UCSD-AML1 (cell line): ENCODE results near the gene MTHFD2L.
"Not testable (repeated sequence)": the region's sequence is repeated elsewhere in the genome, so short reads cannot be mapped to it uniquely, and the experiment has no call there.

Source experiments
- DNase-seq: peaks from one replicate; lab custom pipeline; 2025; ENCODE audit not compliant: unreplicated experiment; lab: John Stamatoyannopoulos, UW

MTHFD2L gene

DNA sequence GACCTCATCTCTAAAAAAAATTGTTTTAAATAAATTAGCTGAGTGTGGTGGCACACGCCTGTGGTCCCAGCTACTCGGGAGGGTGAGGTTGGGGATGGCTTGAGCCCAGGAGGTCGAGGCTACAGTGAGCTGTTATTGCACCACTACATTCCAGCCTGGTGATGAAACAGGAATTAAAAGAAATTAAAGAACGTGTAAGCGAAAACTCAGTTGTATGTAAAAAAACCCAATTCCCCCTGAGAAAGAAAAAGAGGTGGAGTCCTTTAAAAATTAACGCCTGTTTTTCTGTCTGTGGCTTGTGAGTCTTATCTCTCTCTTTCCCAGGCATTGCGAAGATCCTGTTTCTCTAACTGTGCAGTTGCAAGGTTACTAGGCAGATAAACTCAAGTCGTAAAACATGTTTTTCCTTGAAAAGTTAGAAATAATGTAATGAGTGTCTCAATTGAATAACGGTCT lies 172.4 kb downstream of the MTHFD2L start:
- no peak for DNase-seq

DNA sequence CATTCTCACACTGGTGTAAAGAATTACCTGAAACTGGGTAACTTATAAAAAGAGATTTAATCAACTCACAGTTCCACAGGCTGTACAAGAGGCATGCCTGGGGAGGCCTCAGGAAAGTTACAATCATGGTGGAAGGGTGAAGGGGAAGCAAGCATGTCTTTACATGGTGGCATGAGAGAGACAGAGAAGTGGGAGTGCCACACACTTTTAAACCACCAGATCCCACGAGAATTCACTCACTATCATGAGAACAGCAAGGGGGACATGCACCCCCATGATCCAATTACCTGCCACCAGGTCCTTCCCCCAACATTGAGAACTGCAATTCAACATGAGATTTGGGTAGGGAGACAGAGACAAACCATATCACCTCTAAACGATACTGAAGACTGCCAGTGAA lies 173.3 kb downstream of the MTHFD2L start:
- DNase-seq, result no peak

DNA sequence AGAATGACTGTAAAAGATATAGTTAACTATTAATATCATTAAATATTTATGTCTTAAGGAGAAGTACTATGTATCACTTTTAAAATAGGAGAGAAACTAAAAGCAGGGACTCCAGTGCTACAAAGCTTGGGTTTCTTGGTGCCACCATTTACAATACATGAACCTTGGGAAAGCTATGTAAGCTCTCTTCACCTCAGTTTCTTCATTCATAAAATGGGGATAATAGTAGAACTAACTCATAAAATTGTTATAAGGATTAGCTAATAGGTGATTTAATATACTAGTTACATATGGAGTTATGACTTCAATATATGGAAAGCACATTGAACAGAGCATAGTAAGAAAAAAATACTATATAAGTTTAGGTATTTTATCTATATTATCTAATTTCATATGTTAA lies 174.0 kb downstream of the MTHFD2L start:
- no peak for DNase-seq

DNA sequence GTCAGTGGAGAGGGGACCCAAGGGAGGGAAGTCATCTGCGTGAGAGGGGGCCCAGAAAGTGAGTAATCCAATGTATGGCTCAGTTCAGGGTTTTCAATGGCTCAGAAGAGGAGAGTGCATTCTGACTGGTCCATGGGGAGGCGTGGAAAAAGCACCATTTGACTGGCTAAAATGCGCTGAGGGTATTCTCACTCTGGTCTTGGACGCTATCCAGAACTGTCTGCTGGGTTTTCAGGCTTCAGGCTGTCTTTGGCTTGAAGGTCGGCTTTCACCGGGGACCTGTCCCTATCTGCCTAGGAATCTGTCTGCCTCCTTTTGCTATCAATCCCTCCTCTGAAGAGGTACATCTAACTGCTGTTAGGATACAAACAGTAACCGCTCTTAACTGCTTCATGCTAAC lies 176.7 kb downstream of the MTHFD2L start:
- no peak for DNase-seq

DNA sequence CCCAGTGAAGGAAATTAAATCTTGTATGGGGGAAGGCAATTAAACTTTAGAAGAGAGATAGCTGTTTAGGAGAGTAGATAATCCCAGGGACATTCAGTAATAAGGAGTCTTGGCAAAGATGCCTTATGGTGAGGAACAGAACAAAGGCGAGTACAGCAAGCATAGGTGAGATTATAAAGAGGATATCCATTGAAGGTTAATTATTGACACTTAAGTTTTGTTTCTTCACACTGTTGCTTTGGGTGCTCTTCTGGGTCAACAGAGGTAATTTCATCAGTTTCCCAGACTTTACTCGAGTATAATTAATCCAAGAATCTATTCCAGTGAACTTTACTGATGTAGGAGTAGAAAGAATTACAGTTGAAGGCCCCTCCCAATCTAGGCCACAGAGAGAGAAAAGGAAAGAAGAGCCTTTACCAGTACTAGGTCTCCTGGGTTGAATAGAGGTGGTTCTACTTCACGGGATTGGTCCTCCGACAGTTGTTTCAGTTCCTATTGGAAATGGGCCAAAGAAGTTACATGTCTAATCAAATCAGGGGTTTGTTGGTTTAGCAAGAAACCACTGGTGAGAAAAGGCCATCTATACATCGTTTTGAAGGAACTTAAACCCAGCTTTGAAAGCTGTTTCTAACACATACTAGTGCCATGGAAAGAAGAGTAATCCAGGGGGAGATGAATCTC lies 177.6 kb downstream of the MTHFD2L start:
- DNase-seq, result no peak

DNA sequence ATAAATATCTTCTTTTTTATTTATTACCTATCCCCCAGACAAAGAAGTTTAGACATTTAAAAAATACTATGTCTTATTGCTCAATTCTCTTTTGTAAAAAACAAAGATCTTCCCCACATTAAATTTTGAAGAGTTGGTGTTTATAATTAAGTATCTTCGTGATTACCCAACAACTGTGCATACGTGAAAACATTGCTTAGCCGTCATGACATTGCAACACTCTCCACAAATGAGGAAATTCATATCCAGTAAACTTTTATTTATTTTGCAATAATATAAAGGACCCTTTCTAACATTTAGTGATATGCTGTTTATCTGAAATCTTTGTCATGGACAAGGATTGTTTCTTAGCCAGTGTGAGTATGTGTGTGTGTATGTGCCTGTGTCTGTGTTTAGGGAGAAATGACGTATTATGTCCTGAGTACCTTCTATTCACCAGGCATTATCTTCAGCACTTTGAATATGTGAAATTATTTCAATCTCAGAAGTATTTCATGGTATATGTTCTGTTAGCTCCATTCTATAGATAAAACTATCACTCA lies 180.9 kb downstream of the MTHFD2L start:
- no peak for DNase-seq

DNA sequence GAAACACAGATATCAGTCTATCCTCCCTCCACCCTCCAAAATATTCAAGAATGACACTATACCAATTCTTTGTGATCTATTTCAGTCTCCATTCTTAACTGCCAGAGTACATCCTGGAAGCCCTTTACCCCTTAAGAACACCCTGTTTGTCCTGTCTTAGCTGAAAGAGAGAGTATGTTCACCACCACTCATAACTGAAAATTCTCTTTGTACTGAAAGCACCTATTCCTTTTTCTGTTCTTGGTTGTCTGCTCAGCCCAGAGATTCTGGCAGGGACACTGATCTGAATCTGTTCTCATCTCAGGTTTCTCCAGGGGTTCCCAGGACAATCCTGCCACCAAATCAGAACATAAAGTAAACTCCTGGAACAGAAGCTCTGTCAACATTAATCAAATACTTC lies 181.6 kb downstream of the MTHFD2L start:
- no peak for DNase-seq

DNA sequence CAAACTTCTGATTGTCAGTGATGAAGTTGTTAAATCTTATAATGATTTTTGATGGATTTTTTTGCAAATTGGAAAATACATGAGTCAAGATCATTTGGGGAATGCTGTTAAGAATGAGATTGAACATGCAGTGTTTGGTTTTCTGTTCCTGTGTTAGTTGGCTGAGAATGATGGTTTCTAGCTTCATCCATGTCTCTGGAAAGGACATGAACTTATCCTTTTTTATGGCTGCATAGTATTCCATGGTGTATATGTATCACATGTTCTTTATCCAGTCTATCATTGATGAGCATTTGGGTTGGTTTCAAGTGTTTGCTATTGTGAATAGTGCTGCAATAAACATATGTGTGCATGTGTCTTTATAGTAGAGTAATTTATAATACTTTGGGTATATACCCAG lies 182.5 kb downstream of the MTHFD2L start:
- DNase-seq, result not testable (repeated sequence)

DNA sequence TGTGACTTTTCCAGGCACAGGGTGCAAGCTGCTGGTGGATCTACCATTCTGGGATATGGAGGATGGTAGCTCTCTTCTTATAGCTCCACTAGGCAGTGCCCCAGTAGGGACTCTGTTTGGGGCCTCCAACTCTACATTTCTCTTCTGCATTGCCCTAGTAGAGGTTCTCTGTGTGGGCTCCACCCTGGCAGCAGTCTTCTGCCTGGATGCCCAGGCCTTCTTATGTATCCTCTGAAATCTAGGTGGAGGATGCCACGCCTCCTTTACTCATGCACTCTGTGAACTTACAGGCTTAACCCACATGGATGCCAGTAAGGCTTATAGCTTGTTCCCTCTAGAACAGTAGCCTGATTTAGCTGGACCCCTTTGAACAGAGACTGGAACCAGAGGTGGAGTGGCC lies 186.1 kb downstream of the MTHFD2L start:
- no peak for DNase-seq
